ENCODE data around the gene EPHA8.
A peak's percentile ranks its signal among the peaks of the same experiment; 100 is the strongest.

Gene EPHA8

DNA sequence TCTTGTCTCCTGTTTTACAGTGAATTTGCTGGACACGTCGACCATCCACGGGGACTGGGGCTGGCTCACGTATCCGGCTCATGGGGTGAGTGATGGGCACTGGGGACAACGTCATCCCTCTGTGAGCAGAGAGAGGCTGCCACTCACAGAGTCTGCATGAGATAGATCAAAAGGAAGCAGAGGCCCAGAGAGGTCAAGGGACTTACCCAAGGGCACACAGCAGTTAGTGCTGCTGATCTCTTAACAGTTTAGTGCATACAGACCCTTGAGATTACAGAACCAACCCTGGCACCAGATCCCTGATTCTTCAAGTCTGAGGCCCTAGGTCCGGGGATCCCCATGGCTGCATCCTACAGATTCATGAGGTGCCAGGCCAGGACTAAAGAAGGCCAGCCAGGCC lies 6.0 kb downstream of the EPHA8 start:
- no peak for DNase-seq

DNA sequence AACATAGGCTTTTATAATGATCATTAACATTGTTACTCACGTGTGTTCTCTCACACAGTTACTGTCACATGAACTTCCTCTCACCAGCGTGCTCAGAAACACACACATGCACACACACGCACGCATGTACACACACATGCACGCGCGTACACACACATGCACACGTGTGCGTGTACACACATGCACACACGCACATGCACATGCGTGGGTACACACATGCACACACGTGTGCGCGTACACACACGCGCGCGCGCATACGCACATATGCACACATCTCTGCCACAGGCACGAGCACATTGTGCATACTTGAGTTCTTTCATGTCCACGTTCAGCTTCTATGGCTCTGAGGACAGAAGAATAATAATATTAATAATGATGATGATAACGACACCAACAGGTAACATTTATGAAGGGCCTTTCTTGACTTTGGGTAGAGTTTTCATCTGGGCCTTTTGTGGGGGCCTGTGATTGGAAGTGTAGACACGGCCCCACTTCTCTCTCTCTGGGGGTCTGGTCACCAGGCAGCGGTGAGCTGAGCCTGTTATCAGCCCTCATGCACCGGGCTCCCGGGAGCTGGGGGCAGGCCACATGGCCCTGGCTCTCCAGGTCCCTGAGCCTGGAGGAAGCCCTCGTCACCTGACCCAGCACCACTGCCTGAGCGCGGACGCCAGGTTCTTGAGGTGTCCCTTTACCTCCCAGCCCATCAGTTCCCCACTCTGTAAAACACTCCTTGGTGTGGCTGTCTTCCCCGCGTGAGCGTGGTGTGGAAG lies 7.0 kb downstream of the EPHA8 start:
- DNase-seq = no peak

- DNase-seq = no peak
Measured at GRCh38 chr1:22572818-22573217, 9.5 kb downstream of the EPHA8 start.

DNA sequence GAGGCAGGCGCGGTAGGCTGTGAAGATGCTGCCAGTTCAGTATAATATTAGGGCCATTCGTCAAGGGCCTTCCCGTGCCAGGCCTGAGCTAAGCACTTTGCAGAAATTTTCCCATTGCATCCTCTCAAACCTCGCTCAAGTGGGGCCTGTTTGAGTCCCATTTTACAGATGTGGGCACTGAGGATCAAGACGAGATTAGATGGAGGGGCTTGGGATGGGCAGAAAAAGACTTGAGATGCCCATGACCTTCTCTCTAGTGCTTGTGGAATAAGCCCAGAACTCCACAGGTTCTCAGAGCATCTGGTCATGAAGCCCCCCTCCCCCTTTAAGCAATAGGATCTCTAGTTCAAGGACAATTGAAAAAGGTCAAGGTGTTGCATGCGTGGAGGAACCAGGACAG lies 9.9 kb downstream of the EPHA8 start:
- no peak for DNase-seq

- DNase-seq = no peak
Measured at GRCh38 chr1:22575532-22576149, 12.4 kb downstream of the EPHA8 start.

DNA sequence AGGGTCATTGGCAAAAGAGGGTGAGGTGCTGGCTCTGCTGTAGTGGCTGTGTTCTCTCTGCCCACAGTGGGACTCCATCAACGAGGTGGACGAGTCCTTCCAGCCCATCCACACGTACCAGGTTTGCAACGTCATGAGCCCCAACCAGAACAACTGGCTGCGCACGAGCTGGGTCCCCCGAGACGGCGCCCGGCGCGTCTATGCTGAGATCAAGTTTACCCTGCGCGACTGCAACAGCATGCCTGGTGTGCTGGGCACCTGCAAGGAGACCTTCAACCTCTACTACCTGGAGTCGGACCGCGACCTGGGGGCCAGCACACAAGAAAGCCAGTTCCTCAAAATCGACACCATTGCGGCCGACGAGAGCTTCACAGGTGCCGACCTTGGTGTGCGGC lies 12.9 kb downstream of the EPHA8 start:
- no peak for DNase-seq

- no peak for DNase-seq
Measured at GRCh38 chr1:22576617-22577016, 13.3 kb downstream of the EPHA8 start.

GRCh38 chr1:22578732-22579361 lies 15.6 kb downstream of the EPHA8 start:
- DNase-seq = no peak

DNA sequence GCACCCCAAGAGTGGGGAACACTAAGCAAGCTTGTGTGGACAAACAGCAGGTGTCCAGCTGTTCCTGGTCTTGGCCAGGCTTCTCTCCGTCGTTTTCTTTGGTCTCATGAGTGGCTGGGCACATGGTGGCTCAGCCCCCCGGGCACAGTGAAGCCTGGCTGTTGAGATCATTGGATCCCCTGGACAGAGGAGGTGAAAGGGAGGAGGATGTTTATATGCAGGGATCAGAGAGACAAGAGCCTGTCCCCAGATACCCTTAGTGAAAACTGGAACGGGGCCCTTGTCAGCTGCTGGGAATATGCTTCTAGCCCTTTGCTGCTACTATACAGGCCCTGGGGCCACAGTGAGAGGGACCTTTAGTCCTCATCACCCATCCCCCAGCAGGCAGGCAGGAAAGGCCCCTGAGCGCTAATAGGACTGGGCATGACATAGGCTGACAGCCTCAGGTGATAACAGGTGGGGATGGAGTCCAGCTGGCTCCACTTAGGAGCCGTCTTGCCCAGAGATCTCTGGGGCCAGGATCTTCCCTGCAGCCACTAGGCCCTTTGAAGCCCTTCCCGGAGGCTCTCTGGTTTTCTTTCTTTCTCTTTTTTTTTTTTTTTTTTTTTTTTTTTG lies 16.4 kb downstream of the EPHA8 start:
- DNase-seq = no peak

DNA sequence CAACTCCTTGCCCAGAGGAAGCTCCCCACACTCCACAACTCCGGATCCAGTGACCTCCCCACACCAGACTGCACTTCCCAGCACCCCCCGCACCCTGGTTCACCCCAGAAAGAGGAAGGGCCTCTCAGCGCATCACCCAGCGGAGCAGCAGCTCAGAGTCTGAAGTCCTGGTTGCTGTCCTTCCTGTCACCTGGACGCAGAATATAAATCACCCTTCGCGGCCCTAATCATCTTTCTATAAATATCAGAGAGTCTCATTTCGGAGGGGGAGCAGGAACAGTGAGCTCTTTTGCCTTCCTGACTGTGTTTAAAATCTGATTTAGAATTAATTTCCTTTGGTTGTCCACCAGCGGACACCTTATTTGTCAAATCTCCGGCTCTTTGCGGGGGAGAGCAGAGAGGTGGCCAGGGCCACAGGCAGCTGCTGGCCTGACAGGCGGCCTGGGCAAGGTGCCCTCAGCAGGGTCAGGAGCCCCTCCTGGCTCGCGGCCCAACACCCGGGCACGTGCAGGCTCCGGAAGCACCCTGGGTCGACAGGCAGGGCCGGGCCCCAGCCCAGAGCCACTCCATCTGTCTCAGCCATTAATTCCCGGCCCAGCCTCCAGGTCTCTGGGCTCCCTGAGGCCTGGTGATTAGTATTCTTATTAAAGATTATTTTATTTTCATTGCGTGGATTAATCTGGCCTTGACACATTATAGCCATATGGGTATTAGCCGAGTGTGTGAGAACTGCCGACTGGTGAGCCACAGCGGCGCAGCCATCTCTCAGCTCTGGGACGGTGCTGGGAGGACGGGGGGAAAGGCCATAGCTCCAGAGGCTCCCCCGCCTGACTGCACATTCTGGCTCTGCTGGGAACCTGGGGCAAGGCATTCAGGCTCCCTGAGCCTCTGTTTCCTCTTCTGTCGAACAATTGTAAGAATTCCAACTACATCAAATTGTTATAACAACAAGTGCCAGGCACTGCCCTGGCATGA lies 19.7 kb downstream of the EPHA8 start:
- DNase-seq = peak; percentile 87

- no peak for DNase-seq
Measured at GRCh38 chr1:22584001-22584562, 20.8 kb downstream of the EPHA8 start.

GRCh38 chr1:22584970-22585369 lies 21.7 kb downstream of the EPHA8 start:
- no peak for DNase-seq

GRCh38 chr1:22585471-22585870 lies 22.2 kb downstream of the EPHA8 start:
- no peak for DNase-seq

DNA sequence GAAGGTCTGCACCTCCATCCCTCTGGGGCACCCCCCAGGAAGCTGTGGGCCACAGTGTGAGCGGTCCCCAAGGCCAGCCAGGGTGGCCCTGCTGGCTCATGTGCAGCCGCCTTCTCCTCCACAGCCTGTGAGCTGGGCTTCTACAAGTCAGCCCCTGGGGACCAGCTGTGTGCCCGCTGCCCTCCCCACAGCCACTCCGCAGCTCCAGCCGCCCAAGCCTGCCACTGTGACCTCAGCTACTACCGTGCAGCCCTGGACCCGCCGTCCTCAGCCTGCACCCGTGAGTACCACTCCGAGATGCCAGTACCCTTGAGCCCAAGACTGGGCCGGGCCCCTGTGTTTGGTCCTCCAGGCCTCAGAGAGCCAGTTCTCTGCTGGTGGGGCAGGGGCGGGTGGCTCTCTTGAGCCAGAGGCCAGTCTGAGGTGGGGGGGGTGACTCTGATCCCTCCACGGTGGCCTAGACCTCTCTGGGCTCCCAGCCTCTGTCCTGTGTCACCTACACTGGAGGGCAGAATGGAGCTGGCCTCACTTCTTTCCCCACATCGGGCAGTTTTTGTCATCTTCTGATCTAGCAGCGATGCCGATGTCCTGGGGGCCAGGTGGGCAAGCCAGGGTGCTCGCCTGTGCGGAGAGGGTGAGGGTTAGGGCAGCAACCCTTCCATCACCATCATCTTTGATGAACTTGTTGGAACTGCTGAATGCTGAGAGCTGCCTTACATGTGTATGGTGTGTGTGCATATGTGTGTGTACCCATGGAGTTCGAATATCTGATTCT lies 23.3 kb downstream of the EPHA8 start:
- DNase-seq = no peak

DNA sequence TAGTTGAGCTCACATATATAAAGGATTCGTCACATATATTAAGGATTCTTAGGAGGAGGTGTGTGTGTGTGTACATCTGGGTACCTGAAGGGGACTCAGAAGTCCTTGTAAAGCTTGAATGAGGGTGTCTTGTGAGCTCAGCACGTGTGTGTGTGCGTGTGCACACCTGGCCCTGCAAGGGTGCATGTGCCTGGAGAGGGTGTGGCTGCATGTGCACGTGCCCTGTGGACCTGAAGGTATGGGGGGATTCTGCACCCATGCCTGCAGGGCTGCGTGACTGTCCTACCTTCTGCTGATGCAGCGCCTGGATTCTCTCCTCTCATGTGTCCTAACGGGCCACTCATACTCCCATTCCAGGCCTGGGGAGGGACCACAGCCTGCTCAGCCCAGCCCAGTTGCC lies 24.0 kb downstream of the EPHA8 start:
- DNase-seq = no peak

DNA sequence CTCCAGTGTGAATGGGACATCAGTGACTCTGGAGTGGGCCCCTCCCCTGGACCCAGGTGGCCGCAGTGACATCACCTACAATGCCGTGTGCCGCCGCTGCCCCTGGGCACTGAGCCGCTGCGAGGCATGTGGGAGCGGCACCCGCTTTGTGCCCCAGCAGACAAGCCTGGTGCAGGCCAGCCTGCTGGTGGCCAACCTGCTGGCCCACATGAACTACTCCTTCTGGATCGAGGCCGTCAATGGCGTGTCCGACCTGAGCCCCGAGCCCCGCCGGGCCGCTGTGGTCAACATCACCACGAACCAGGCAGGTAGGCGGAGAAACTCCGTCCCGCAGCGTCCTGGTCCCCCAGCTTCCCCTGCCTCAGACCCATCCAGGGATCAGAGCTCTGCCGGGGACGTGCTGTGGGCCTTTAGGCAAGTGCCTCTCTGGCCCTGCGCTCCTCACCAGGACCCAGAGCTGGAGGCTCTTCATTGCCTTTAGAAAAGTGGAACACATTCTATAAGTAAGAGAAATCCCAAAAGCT lies 25.7 kb downstream of the EPHA8 start:
- DNase-seq = no peak

GRCh38 chr1:22591576-22591975 lies 28.3 kb downstream of the EPHA8 start:
- no peak for DNase-seq

GRCh38 chr1:22592051-22592450 lies 28.8 kb downstream of the EPHA8 start:
- no peak for DNase-seq

DNA sequence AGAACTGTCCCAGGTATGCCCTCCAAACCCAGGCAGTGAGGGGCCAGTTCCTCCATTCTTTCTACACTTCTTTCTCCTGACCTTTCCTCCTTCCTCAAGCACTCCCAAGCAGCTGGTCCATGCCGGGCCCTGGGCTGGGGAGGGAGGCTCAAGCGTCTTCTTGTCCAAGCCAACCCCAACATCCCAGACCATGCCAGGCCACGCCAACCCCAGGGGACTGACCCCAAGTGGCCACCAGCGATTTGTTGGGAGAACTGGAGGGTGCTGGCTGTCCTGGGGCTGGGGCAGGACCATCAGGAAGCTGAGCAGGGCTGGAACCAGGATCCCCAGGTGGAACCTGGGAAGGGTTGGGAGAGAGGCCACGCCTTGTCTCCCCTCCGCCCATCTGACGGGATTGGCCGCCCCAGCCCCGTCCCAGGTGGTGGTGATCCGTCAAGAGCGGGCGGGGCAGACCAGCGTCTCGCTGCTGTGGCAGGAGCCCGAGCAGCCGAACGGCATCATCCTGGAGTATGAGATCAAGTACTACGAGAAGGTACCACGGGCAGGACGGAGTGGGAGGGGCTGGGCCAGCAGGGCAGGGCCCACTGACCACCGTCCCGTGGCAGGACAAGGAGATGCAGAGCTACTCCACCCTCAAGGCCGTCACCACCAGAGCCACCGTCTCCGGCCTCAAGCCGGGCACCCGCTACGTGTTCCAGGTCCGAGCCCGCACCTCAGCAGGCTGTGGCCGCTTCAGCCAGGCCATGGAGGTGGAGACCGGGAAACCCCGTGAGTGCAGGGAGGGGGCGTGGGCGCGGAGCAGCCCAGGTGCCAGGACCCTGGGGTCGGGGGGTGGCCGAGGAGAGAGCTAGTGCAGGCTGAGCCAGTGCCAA lies 29.9 kb downstream of the EPHA8 start:
- no peak for DNase-seq

- no peak for DNase-seq
Measured at GRCh38 chr1:22594396-22594795, 31.1 kb downstream of the EPHA8 start.

All from NCI-H1092 (cell line).